DOHH2 (cell line): ENCODE data around the gene NKTR.

Experiments used
- H3F3A ChIP-seq: fragments of 200-600 bp; sonication (generic), shearing (Covaris generic); 2 replicates; pipeline ENCODE4 v1.6.0; 2016; ENCODE audit warnings: antibody characterized with exemption, mild to moderate bottlenecking; ENCODE audit not compliant: control insufficient read depth, insufficient read depth
- H3K27ac ChIP-seq: fragments of 200-600 bp; sonication (generic); 2 replicates; pipeline ENCODE4 v1.5.1; 2014; ENCODE audit warnings: low read depth, mild to moderate bottlenecking, low read length, moderate library complexity
- H3K27me3 ChIP-seq: fragments of 200-600 bp; sonication (generic); 2 replicates; pipeline ENCODE4 v1.6.1; 2014; ENCODE audit warnings: mild to moderate bottlenecking, low read length, mixed read lengths; ENCODE audit not compliant: control insufficient read depth
- H3K36me3 ChIP-seq: fragments of 200-600 bp; sonication (generic); 2 replicates; pipeline ENCODE4 v1.6.1; 2014; ENCODE audit warnings: mild to moderate bottlenecking, low read length, moderate library complexity, mixed read lengths; ENCODE audit not compliant: control insufficient read depth
- H3K4me1 ChIP-seq: fragments of 200-600 bp; sonication (generic); 2 replicates; pipeline ENCODE4 v1.6.1; 2014; ENCODE audit warnings: mild to moderate bottlenecking, low read length, mixed read lengths; ENCODE audit not compliant: control insufficient read depth
- H3K4me2 ChIP-seq: fragments of 200-600 bp; sonication (generic); 2 replicates; pipeline ENCODE4 v1.6.0; 2014; ENCODE audit warnings: mild to moderate bottlenecking, low read length, moderate library complexity
- H3K4me3 ChIP-seq: fragments of 200-600 bp; sonication (generic); 2 replicates; pipeline ENCODE4 v1.5.1; 2014; ENCODE audit warnings: mild to moderate bottlenecking, low read length, mixed read lengths
- H3K79me2 ChIP-seq: fragments of 200-600 bp; sonication (generic); 2 replicates; pipeline ENCODE4 v1.6.1; 2014; ENCODE audit warnings: mild to moderate bottlenecking, low read length, mixed read lengths; ENCODE audit not compliant: control insufficient read depth
- H3K9me2 ChIP-seq: fragments of 200-600 bp; sonication (generic); replicated peaks from 2 replicates; pipeline ENCODE4 v1.6.1; 2014; ENCODE audit warnings: mild to moderate bottlenecking, low read length, mixed read lengths; ENCODE audit not compliant: control insufficient read depth
- H3K9me3 ChIP-seq: fragments of 200-600 bp; sonication (generic); 2 replicates; pipeline ENCODE4 v1.6.1; 2014; ENCODE audit warnings: antibody characterized with exemption, low read length, mixed read lengths; ENCODE audit not compliant: control insufficient read depth, insufficient read depth
- H4K20me1 ChIP-seq: fragments of 200-600 bp; sonication (generic); 2 replicates; pipeline ENCODE4 v1.6.0; 2014; ENCODE audit warnings: low read depth, mild to moderate bottlenecking, antibody characterized with exemption, low read length, moderate library complexity; ENCODE audit not compliant: control insufficient read depth, insufficient read depth
- CTCF ChIP-seq: fragments of 200-600 bp; sonication (generic); IDR thresholded peaks from one replicate; pipeline ENCODE4 v1.5.1; 2014; ENCODE audit warnings: antibody characterized with exemption, mild to moderate bottlenecking, low read depth, low read length; ENCODE audit not compliant: poor library complexity, severe bottlenecking
- EZH2phosphoT487 ChIP-seq: fragments of 200-600 bp; sonication (generic); IDR thresholded peaks from 2 replicates; pipeline ENCODE4 v1.6.1; 2017; ENCODE audit warnings: borderline replicate concordance, mild to moderate bottlenecking, antibody characterized with exemption, low read length, moderate library complexity, mixed read lengths

The NKTR gene

GRCh38 chr3:42670051-42670576, 69.6 kb downstream of the NKTR start:
- H3K4me1 ChIP-seq, result no peaks in the 10 kb centered on the region
- H3K9me3 ChIP-seq, result no peaks in the 10 kb centered on the region; the same call in 1 of the 2 replicates
- no peak overlapping the region for H3K27ac ChIP-seq
- H3K79me2 ChIP-seq, result no peaks in the 10 kb centered on the region
- TF ChIP-seq CTCF (no peak), EZH2phosphoT487 (no peak)
- H3F3A ChIP-seq, result no peaks in the 10 kb centered on the region
- H3K4me3 ChIP-seq, result no peak overlapping the region
- H4K20me1 ChIP-seq, result no peaks in the 10 kb centered on the region
- no peak overlapping the region for H3K4me2 ChIP-seq
- H3K36me3 ChIP-seq, result no peaks in the 10 kb centered on the region
- no peaks in the 10 kb centered on the region for H3K27me3 ChIP-seq
- H3K9me2 ChIP-seq, result no peaks in the 10 kb centered on the region; the same call in 1 of the 2 replicates

GRCh38 chr3:42670670-42671069, 70.2 kb downstream of the NKTR start:
- no peaks in the 10 kb centered on the region for H4K20me1 ChIP-seq
- H3K4me2 ChIP-seq, result no peak overlapping the region
- H3K4me3 ChIP-seq, result no peak overlapping the region
- H3K79me2 ChIP-seq, result no peaks in the 10 kb centered on the region
- H3K27me3 ChIP-seq, result no peaks in the 10 kb centered on the region
- H3K9me3 ChIP-seq, result no peaks in the 10 kb centered on the region; the same call in 1 of the 2 replicates
- H3K9me2 ChIP-seq, result no peaks in the 10 kb centered on the region; the same call in 1 of the 2 replicates
- no peaks in the 10 kb centered on the region for H3K4me1 ChIP-seq
- no peak for TF ChIP-seq CTCF
- no peak for TF ChIP-seq EZH2phosphoT487
- H3F3A ChIP-seq, result no peaks in the 10 kb centered on the region
- H3K36me3 ChIP-seq, result no peaks in the 10 kb centered on the region
- no peak overlapping the region for H3K27ac ChIP-seq

- TF ChIP-seq CTCF (no peak), EZH2phosphoT487 (no peak)
- no peaks in the 10 kb centered on the region for H4K20me1 ChIP-seq
- H3K9me2 ChIP-seq, result no peaks in the 10 kb centered on the region; the same call in 1 of the 2 replicates
- H3K4me1 ChIP-seq, result no peaks in the 10 kb centered on the region
- H3K79me2 ChIP-seq, result no peaks in the 10 kb centered on the region
- no peaks in the 10 kb centered on the region for H3K36me3 ChIP-seq
- no peaks in the 10 kb centered on the region for H3K27me3 ChIP-seq
- H3K9me3 ChIP-seq, result no peaks in the 10 kb centered on the region; the same call in 1 of the 2 replicates
- no peak overlapping the region for H3K27ac ChIP-seq
- H3K4me3 ChIP-seq, result no peak overlapping the region
- H3F3A ChIP-seq, result no peaks in the 10 kb centered on the region
- no peak overlapping the region for H3K4me2 ChIP-seq
These were observed 72.0 kb downstream of the NKTR start for GRCh38 chr3:42672515-42672914.
